HepG2 (cell line): ENCODE results near the gene EPB41L1. TPM values are rescaled to one million over a fixed set of nuclear protein-coding genes. Genes with fewer than 3 reads are reported as not detected.

Experiments used
- ATAC-seq: fragments of 200-7000 bp; cut with Tn5 transposase; 3 replicates; pipeline ENCODE4 v1.9.1; 2020; ENCODE audit warnings: mild to moderate bottlenecking, moderate library complexity
- BruUV-seq: library from RNA; stranded (reverse); fragments of 400-500 nt; replicated peaks from 2 replicates; lab custom pipeline; 2021; lab: Mats Ljungman, UMichigan
- CTCF ChIA-PET: fragments of 300-600 bp; formaldehyde crosslinking; extraction: SDS; loops from one replicate; lab custom pipeline; 2021; ENCODE audit warnings: low total read pairs, inconsistent platforms, low intra/inter-chr PET ratio; lab: Yijun Ruan, JAX
- POLR2A ChIA-PET: fragments of 350-600 bp; sonication (Branson Sonifier 250); formaldehyde crosslinking; loops from one replicate; lab custom pipeline; 2020; ENCODE audit warnings: antibody characterized with exemption, inconsistent platforms; lab: Yijun Ruan, JAX
- DNase-seq: peaks from one replicate; pipeline ENCODE4 v3.0.0-alpha.2; 2015; ENCODE audit warnings: low spot score
- FAIRE-seq: peaks from 3 replicates; lab custom pipeline; 2011; peaks lifted over from hg19 to GRCh38; lab: Jason Lieb, UNC
- H2AFZ ChIP-seq: one replicate; pipeline ENCODE4 v1.6.1; 2011; ENCODE audit warnings: low read length, inconsistent platforms
- H3K27ac ChIP-seq: fragments of 300-600 bp; 3 replicates; pipeline ENCODE4 v1.8.0; 2011; ENCODE audit warnings: mixed run types, mild to moderate bottlenecking, mixed read lengths, low read length, inconsistent platforms; ENCODE audit not compliant: insufficient read depth; ENCODE audit errors: extremely low read length
- H3K27me3 ChIP-seq, 2 experiments: fragments of 200-600 bp in 1 of 2; 2 replicates in 1 of 2; 3 replicates in 1 of 2; pipeline versions ENCODE4 v1.6.0 to v1.8.0; 2011; ENCODE audit warnings: low read length in 2 of 2, mild to moderate bottlenecking in 2 of 2, moderate library complexity in 2 of 2, inconsistent platforms in 1 of 2; ENCODE audit not compliant: insufficient read depth in 2 of 2, control insufficient read depth in 1 of 2
- H3K36me3 ChIP-seq, 2 experiments: fragments of 200-600 bp in 1 of 2; replicated peaks in 1 of 2; 2 replicates in 1 of 2; 3 replicates in 1 of 2; pipeline versions ENCODE4 v1.5.1 to v1.8.0; 2011; ENCODE audit warnings: low read length in 2 of 2, inconsistent platforms in 1 of 2; ENCODE audit not compliant: insufficient read depth in 2 of 2, control insufficient read depth in 1 of 2
- H3K4me1 ChIP-seq: 2 replicates; pipeline ENCODE4 v1.5.1; 2012; ENCODE audit warnings: low read length, inconsistent platforms; ENCODE audit not compliant: insufficient read depth
- H3K4me2 ChIP-seq: 2 replicates; pipeline ENCODE4 v1.6.0; 2011; ENCODE audit warnings: low read depth, low read length, inconsistent platforms
- H3K4me3 ChIP-seq, 3 experiments: fragments of 200-600 bp in 1 of 3; sonication (generic), shearing (Covaris generic) in 1 of 3; replicated peaks in 1 of 3; 2 replicates each; pipeline ENCODE4 v1.5.1; 2011 to 2016; ENCODE audit warnings: low read length in 3 of 3, inconsistent platforms in 2 of 3, low read depth in 2 of 3, mild to moderate bottlenecking in 2 of 3, control low read depth in 1 of 3, mixed read lengths in 1 of 3; ENCODE audit not compliant: insufficient read depth in 1 of 3
- H3K79me2 ChIP-seq: one replicate; pipeline ENCODE4 v1.6.1; 2011; ENCODE audit warnings: low read length, inconsistent platforms; ENCODE audit not compliant: insufficient read depth
- H3K9ac ChIP-seq: 2 replicates; pipeline ENCODE4 v1.6.0; 2011; ENCODE audit warnings: mild to moderate bottlenecking, low read depth, low read length, inconsistent platforms; ENCODE audit not compliant: insufficient read depth
- H3K9me3 ChIP-seq: 2 replicates; pipeline ENCODE4 v1.5.1; 2012; ENCODE audit warnings: mild to moderate bottlenecking, low read length
- H4K20me1 ChIP-seq: 2 replicates; pipeline ENCODE4 v1.6.0; 2011; ENCODE audit warnings: inconsistent platforms, mild to moderate bottlenecking, low read length, moderate library complexity; ENCODE audit not compliant: insufficient read depth
- FOXO1 ChIP-seq: sonication (generic); formaldehyde crosslinking; IDR thresholded peaks from 2 replicates; pipeline ENCODE4 v1.4.0; 2020; ENCODE audit warnings: missing genetic modification reagents
- HIVEP1 ChIP-seq: sonication (generic); formaldehyde crosslinking; IDR thresholded peaks from 2 replicates; pipeline ENCODE4 v1.4.0; 2020; ENCODE audit warnings: mild to moderate bottlenecking, missing genetic modification reagents
- NFIB ChIP-seq: sonication (generic); formaldehyde crosslinking; IDR thresholded peaks from 2 replicates; pipeline ENCODE4 v1.9.0; 2021; ENCODE audit warnings: missing genetic modification reagents, mild to moderate bottlenecking, borderline replicate concordance
- RAD21 ChIP-seq: fragments of 450-650 bp; formaldehyde crosslinking; IDR thresholded peaks from 2 replicates; pipeline ENCODE4 v1.5.0; 2020; ENCODE audit warnings: mild to moderate bottlenecking
- SMC3 ChIP-seq: IDR thresholded peaks from 2 replicates; pipeline ENCODE4 v1.6.1; 2011; ENCODE audit warnings: low read length, improper control_type of control experiment
- SP1 ChIP-seq, 2 experiments: fragments of 450-650 bp in 1 of 2; sonication (generic) in 1 of 2; formaldehyde crosslinking in 1 of 2; IDR thresholded peaks; 2 replicates each; pipeline versions ENCODE4 v1.4.0 to v1.6.1; 2016 to 2020; ENCODE audit warnings: missing genetic modification reagents in 1 of 2
- SPEN ChIP-seq: sonication (generic); formaldehyde crosslinking; IDR thresholded peaks from 2 replicates; pipeline ENCODE4 v1.5.1; 2020; ENCODE audit warnings: low read depth, mild to moderate bottlenecking, missing genetic modification reagents
- ZNF24 ChIP-seq: fragments of 450-650 bp; IDR thresholded peaks from 2 replicates; pipeline ENCODE4 v1.6.1; 2017; ENCODE audit warnings: antibody characterized with exemption, mild to moderate bottlenecking
- ZNF251 ChIP-seq: sonication (generic); formaldehyde crosslinking; IDR thresholded peaks from 2 replicates; pipeline ENCODE4 v1.9.0; 2021; ENCODE audit warnings: mild to moderate bottlenecking, missing genetic modification reagents
- ZNF3 ChIP-seq: IDR thresholded peaks from 2 replicates; pipeline ENCODE4 v1.7.0; 2017; ENCODE audit warnings: inconsistent platforms
- ZNF781 ChIP-seq: sonication (generic); formaldehyde crosslinking; IDR thresholded peaks from 2 replicates; pipeline ENCODE4 v1.5.1; 2020; ENCODE audit warnings: borderline replicate concordance, mild to moderate bottlenecking, missing genetic modification reagents; ENCODE audit errors: not compliant biosample characterization
- ZNF782 ChIP-seq: sonication (generic); formaldehyde crosslinking; IDR thresholded peaks from 2 replicates; pipeline ENCODE4 v1.4.0; 2020; ENCODE audit warnings: missing genetic modification reagents, mild to moderate bottlenecking, borderline replicate concordance
- ZNF891 ChIP-seq: sonication (generic); formaldehyde crosslinking; IDR thresholded peaks from 2 replicates; pipeline ENCODE4 v1.5.0; 2020; ENCODE audit warnings: mild to moderate bottlenecking, missing genetic modification reagents
- WGBS: methylation state at CpG from one replicate; pipeline ENCODE4 v1.1.6; 2017; ENCODE audit warnings: low lambda C conversion rate; 5-methylcytosine and 5-hydroxymethylcytosine counted together
- in situ Hi-C: cut with HindIII; loops from 2 replicates; pipeline ENCODE4 v1.10.0; 2017; ENCODE audit warnings: low pct_unique_long_range_greater_than_20kb; ENCODE audit not compliant: extremely low pct_ligation_motif_present
- intact Hi-C: fragments of 100-400 bp; cut with micrococcal nuclease; formaldehyde crosslinking; loops from one replicate; pipeline ENCODE4 v1.10.0; 2022; ENCODE audit not compliant: unreplicated experiment
- polyA plus RNA-seq, 8 experiments: library from polyadenylated mRNA; depleted of rRNA in 3 of 8; stranded (reverse) in 7 of 8; unstranded in 1 of 8; fragments of >200 nt; fragmentation: Illumina TruSeq in 4 of 8; extraction: Trizol in 4 of 8; gene quantifications; 2 replicates each; pipeline versions ENCODE4 v1.2.1 to v1.2.3, GENCODE V29; 2011 to 2016; ENCODE audit warnings: low read depth in 4 of 8, missing spikeins in 1 of 8, mixed read lengths in 1 of 8; ENCODE audit not compliant: insufficient read depth in 1 of 8
- total RNA-seq, 5 experiments: library from RNA; depleted of rRNA; stranded (reverse); fragments of >200 nt; fragmentation: Illumina TruSeq; extraction: Trizol; gene quantifications; 2 replicates each; pipeline ENCODE4 v1.2.3, GENCODE V29; 2016; ENCODE audit warnings: low read depth in 1 of 5
- TF ChIP-seq, protein P1 (sequence below): sonication (generic); formaldehyde crosslinking; IDR thresholded peaks from 2 replicates; pipeline ENCODE4 v1.4.0; 2020; ENCODE audit warnings: low read depth, mild to moderate bottlenecking, missing genetic modification reagents
- TF ChIP-seq, protein P2 (sequence below), 2 experiments: sonication (generic) in 1 of 2; formaldehyde crosslinking in 1 of 2; IDR thresholded peaks; 2 replicates each; pipeline versions ENCODE4 v1.4.0 to v1.6.1; 2016 to 2020; ENCODE audit warnings: borderline replicate concordance in 1 of 2, low read depth in 1 of 2, mild to moderate bottlenecking in 1 of 2, missing genetic modification reagents in 1 of 2
- TF ChIP-seq, protein P3 (sequence below): sonication (generic); formaldehyde crosslinking; IDR thresholded peaks from 2 replicates; pipeline ENCODE4 v1.5.0; 2020; ENCODE audit warnings: mild to moderate bottlenecking, missing genetic modification reagents, moderate library complexity

The EPB41L1 gene
- total and polyA plus RNA-seq, 2 of the 13 experiments (the other 11 are each of a cell fraction or from before 2014, with no cell fraction given) = 16.7 to 39.0 TPM

DNA sequence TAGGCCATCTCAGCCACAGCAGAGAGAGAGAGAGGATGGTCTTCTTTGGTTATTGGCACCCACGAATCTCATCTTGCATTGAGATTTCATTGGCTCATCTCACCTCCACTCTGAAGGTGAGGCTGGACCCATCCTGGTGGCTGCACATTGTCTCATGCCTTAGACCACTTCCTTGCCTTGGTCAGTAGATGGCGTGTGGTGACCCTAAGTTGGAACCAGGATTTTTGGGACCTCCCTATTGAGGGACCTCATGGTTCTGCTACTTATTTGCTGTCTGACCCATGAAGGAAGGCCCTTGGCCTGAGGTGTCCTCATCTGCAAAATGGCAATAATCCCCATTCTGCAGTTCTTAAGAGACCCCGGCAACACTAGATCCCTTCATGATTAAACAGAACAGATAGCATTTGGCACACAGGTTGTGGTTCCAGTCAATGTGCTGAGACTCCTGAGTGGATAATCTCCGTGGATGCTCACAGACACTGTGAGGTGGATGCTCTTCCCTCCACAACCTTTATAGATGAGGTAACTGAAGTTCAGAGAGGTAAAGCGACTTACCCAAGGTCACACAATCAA lies 60.2 kb downstream of the EPB41L1 start:
- Histone ChIP-seq H3K9ac (no peak overlapping the region), H3K4me2 (no peak overlapping the region), H3K9me3 (no peaks in the 10 kb centered on the region), H3K79me2 (no peaks in the 10 kb centered on the region), H4K20me1 (no peaks in the 10 kb centered on the region), H3K4me3 (no peak overlapping the region), H3K4me1 (peaks cover 9% of the 10 kb centered on the region), H3K27ac (no peak overlapping the region), H3K36me3 (peaks cover 4 to 7% of the 10 kb centered on the region in 2 experiments), H2AFZ (no peak overlapping the region), H3K27me3 (no peaks in the 10 kb centered on the region)
- ATAC-seq = peak; percentile 63
- in situ Hi-C loops (no loop called here), intact Hi-C loops (loop anchor here (1.0 kb wide), 2 partner anchors 185 to 225 kb away; no protein-coding TSS in a partner anchor)
- peak; percentile 87 for FAIRE-seq
- DNase-seq = peak; percentile 54
- POLR2A ChIA-PET = no interaction called here
- CTCF ChIA-PET = interaction anchor here (0.7 to 2.1 kb wide), 3 partner anchors 185 to 225 kb away, joined by 3 to 22 read pairs (median 8); no protein-coding TSS in a partner anchor
- BruUV-seq = no TSS peak
- 57% methylated on average over 5 of the region's 5 CpGs for WGBS
- TF ChIP-seq ZNF251 (CRISPR knock-in tag) = peak; percentile 10; the same call in 1 of the 2 replicates
- TF ChIP-seq, protein P1, sequence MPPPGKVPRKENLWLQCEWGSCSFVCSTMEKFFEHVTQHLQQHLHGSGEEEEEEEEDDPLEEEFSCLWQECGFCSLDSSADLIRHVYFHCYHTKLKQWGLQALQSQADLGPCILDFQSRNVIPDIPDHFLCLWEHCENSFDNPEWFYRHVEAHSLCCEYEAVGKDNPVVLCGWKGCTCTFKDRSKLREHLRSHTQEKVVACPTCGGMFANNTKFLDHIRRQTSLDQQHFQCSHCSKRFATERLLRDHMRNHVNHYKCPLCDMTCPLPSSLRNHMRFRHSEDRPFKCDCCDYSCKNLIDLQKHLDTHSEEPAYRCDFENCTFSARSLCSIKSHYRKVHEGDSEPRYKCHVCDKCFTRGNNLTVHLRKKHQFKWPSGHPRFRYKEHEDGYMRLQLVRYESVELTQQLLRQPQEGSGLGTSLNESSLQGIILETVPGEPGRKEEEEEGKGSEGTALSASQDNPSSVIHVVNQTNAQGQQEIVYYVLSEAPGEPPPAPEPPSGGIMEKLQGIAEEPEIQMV (CRISPR knock-in tag) = 0 out of 2 replicates have a peak, but pooled peaks have one; percentile 46
- TF ChIP-seq ZNF782 (CRISPR knock-in tag) = peak; percentile 59; the same call in 1 of the 2 replicates
- peak; percentile 76 for TF ChIP-seq SMC3
- peak; percentile 77 for TF ChIP-seq RAD21
- no peak for TF ChIP-seq SPEN (CRISPR knock-in tag)
- TF ChIP-seq HIVEP1 = 0 out of 2 replicates have a peak, but pooled peaks have one; percentile 4
- TF ChIP-seq ZNF24 = 0 out of 2 replicates have a peak, but pooled peaks have one; percentile 21
- 0 out of 2 replicates have a peak, but pooled peaks have one; percentile 27 for TF ChIP-seq NFIB (CRISPR knock-in tag)
- peak; percentile 31; the same call in 1 of the 2 replicates for TF ChIP-seq FOXO1
- TF ChIP-seq ZNF3 (CRISPR knock-in tag) = no peak
- TF ChIP-seq, protein P2, sequence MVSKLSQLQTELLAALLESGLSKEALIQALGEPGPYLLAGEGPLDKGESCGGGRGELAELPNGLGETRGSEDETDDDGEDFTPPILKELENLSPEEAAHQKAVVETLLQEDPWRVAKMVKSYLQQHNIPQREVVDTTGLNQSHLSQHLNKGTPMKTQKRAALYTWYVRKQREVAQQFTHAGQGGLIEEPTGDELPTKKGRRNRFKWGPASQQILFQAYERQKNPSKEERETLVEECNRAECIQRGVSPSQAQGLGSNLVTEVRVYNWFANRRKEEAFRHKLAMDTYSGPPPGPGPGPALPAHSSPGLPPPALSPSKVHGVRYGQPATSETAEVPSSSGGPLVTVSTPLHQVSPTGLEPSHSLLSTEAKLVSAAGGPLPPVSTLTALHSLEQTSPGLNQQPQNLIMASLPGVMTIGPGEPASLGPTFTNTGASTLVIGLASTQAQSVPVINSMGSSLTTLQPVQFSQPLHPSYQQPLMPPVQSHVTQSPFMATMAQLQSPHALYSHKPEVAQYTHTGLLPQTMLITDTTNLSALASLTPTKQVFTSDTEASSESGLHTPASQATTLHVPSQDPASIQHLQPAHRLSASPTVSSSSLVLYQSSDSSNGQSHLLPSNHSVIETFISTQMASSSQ (IDR thresholded peaks at IDR 0.05; ENCODE audit: low read depth) = no peak
- TF ChIP-seq, protein P2 (CRISPR knock-in tag; IDR thresholded peaks at IDR 0.05; ENCODE audit: borderline replicate concordance) = 0 out of 2 replicates have a peak, but pooled peaks have one; percentile 39
- TF ChIP-seq, protein P3, sequence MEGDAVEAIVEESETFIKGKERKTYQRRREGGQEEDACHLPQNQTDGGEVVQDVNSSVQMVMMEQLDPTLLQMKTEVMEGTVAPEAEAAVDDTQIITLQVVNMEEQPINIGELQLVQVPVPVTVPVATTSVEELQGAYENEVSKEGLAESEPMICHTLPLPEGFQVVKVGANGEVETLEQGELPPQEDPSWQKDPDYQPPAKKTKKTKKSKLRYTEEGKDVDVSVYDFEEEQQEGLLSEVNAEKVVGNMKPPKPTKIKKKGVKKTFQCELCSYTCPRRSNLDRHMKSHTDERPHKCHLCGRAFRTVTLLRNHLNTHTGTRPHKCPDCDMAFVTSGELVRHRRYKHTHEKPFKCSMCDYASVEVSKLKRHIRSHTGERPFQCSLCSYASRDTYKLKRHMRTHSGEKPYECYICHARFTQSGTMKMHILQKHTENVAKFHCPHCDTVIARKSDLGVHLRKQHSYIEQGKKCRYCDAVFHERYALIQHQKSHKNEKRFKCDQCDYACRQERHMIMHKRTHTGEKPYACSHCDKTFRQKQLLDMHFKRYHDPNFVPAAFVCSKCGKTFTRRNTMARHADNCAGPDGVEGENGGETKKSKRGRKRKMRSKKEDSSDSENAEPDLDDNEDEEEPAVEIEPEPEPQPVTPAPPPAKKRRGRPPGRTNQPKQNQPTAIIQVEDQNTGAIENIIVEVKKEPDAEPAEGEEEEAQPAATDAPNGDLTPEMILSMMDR (CRISPR knock-in tag) = peak; percentile 91
- TF ChIP-seq ZNF891 (CRISPR knock-in tag) = no peak
- TF ChIP-seq SP1 (IDR thresholded peaks at IDR 0.05) = no peak
- TF ChIP-seq SP1 (CRISPR knock-in tag; IDR thresholded peaks at IDR 0.05) = peak; percentile 12; the same call in 1 of the 2 replicates
- TF ChIP-seq ZNF781 (CRISPR knock-in tag) = peak; percentile 63
